Caco-2 (cell line): ENCODE data around the gene HOXD10. TPM values are rescaled to one million over a fixed set of nuclear protein-coding genes. Genes with fewer than 3 reads are reported as not detected.
A peak's percentile ranks its signal among the peaks of the same experiment; 100 is the strongest.

Experiments used
- BruUV-seq: library from RNA; stranded (reverse); fragments of 400-500 nt; replicated peaks from 2 replicates; lab custom pipeline; 2021; lab: Mats Ljungman, UMichigan
- CTCF ChIA-PET: fragments of 300-600 bp; sonication (Branson Sonifier 250); formaldehyde crosslinking; loops from one replicate; lab custom pipeline; 2022; ENCODE audit warnings: antibody characterized with exemption; lab: Charles Lee
- POLR2A ChIA-PET: fragments of 300-600 bp; sonication (Branson Sonifier 250); formaldehyde crosslinking; loops from one replicate; lab custom pipeline; 2022; ENCODE audit warnings: antibody characterized with exemption; lab: Charles Lee
- DNase-seq, 2 experiments: peaks; one replicate each; pipeline versions ENCODE4 v3.0.0 to v3.0.0-alpha.2; 2020 to 2022
- H3K27me3 ChIP-seq: replicated peaks from 2 replicates; pipeline ENCODE4 v1.6.0; 2011; ENCODE audit warnings: low read length; ENCODE audit not compliant: control insufficient read depth, insufficient read depth
- H3K36me3 ChIP-seq: 2 replicates; pipeline ENCODE4 v1.5.1; 2011; ENCODE audit warnings: low read length; ENCODE audit not compliant: control insufficient read depth, insufficient read depth
- H3K4me1 ChIP-seq: fragments of 250-450 bp; sonication (Bioruptor Pico); 2 replicates; pipeline ENCODE4 v1.5.1; 2020; ENCODE audit warnings: mild to moderate bottlenecking
- H3K4me3 ChIP-seq: 2 replicates; pipeline ENCODE4 v1.5.1; 2011; ENCODE audit warnings: low read depth, mild to moderate bottlenecking, control low read depth, low read length
- H3K9me3 ChIP-seq: fragments of 250-450 bp; sonication (Bioruptor Pico); 2 replicates; pipeline ENCODE4 v1.5.1; 2020; ENCODE audit warnings: mild to moderate bottlenecking, moderate library complexity
- H3K27ac Mint-ChIP-seq: one replicate; pipeline ENCODE4 v1.8.0; 2022; ENCODE audit warnings: mixed read lengths; ENCODE audit not compliant: unreplicated experiment
- H3K27me3 Mint-ChIP-seq: one replicate; pipeline ENCODE4 v1.8.0; 2022; ENCODE audit warnings: mixed read lengths; ENCODE audit not compliant: insufficient read depth, unreplicated experiment
- H3K36me3 Mint-ChIP-seq: one replicate; pipeline ENCODE4 v1.8.0; 2022; ENCODE audit warnings: mild to moderate bottlenecking, mixed read lengths; ENCODE audit not compliant: insufficient read depth, unreplicated experiment
- H3K4me1 Mint-ChIP-seq: one replicate; pipeline ENCODE4 v1.8.0; 2022; ENCODE audit warnings: low read depth, mixed read lengths; ENCODE audit not compliant: unreplicated experiment
- H3K4me3 Mint-ChIP-seq: one replicate; pipeline ENCODE4 v1.8.0; 2022; ENCODE audit warnings: mild to moderate bottlenecking, moderate library complexity, mixed read lengths; ENCODE audit not compliant: unreplicated experiment
- H3K9me3 Mint-ChIP-seq: one replicate; pipeline ENCODE4 v1.8.0; 2022; ENCODE audit warnings: mixed read lengths; ENCODE audit not compliant: unreplicated experiment
- intact Hi-C: fragments of 100-400 bp; cut with micrococcal nuclease; formaldehyde crosslinking; loops from one replicate; pipeline ENCODE4 v1.10.0; 2022; ENCODE audit not compliant: unreplicated experiment
- total RNA-seq: library from RNA; stranded (reverse); gene quantifications from 2 replicates; pipeline ENCODE4 v1.2.3, GENCODE V29; 2022
- TF ChIP-seq, protein P1 (sequence below), 2 experiments: fragments of 200-600 bp in 1 of 2; IDR thresholded peaks; 1 replicate in 1 of 2; 2 replicates in 1 of 2; pipeline versions ENCODE4 v1.5.1 to v1.8.0; 2011 to 2022; ENCODE audit warnings: antibody characterized with exemption in 1 of 2, control low read depth in 1 of 2, inconsistent platforms in 1 of 2, low read depth in 1 of 2, low read length in 1 of 2, mild to moderate bottlenecking in 1 of 2, moderate library complexity in 1 of 2; ENCODE audit not compliant: insufficient read depth in 1 of 2, severe bottlenecking in 1 of 2, unreplicated experiment in 1 of 2

Gene HOXD10
- total RNA-seq, 1 experiment from 2014 or later: not detected

DNA sequence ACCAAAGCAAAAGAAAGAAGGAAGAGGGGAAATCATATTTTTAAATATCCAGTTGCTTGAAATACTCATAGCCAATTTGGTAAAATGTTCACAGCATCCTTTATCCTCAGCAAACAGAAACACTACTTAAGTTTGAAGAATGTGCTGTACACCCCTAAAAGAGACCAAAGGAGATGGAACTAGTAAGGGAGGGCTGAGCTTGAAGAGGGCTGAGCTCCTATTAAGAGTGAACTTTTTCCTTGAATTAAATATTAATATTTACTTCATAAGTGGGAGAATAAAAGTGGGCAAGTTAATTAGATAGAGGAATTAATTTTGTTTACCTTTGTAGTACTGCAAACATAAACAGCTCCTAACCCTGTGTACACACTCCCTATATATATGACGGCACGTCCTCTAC is 39.8 kb upstream of the HOXD10 start:
- H3K36me3 Mint-ChIP-seq: no peaks in the 10 kb centered on the region
- no peak overlapping the region for H3K27ac Mint-ChIP-seq
- peaks cover 14% of the 10 kb centered on the region for H3K9me3 ChIP-seq
- H3K9me3 Mint-ChIP-seq: no peaks in the 10 kb centered on the region
- H3K27me3 Mint-ChIP-seq: peaks cover 38% of the 10 kb centered on the region
- no peak for DNase-seq
- no peak overlapping the region for H3K4me3 Mint-ChIP-seq
- 0 out of 2 replicates have a peak, but pooled peaks cover 3% of the 10 kb centered on the region for H3K4me1 ChIP-seq
- peaks cover 7% of the 10 kb centered on the region for H3K4me1 Mint-ChIP-seq
- TF ChIP-seq, protein P1, sequence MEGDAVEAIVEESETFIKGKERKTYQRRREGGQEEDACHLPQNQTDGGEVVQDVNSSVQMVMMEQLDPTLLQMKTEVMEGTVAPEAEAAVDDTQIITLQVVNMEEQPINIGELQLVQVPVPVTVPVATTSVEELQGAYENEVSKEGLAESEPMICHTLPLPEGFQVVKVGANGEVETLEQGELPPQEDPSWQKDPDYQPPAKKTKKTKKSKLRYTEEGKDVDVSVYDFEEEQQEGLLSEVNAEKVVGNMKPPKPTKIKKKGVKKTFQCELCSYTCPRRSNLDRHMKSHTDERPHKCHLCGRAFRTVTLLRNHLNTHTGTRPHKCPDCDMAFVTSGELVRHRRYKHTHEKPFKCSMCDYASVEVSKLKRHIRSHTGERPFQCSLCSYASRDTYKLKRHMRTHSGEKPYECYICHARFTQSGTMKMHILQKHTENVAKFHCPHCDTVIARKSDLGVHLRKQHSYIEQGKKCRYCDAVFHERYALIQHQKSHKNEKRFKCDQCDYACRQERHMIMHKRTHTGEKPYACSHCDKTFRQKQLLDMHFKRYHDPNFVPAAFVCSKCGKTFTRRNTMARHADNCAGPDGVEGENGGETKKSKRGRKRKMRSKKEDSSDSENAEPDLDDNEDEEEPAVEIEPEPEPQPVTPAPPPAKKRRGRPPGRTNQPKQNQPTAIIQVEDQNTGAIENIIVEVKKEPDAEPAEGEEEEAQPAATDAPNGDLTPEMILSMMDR (IDR thresholded peaks at IDR 0.05; ENCODE audit: insufficient read depth in 1 of 2, low read depth in 1 of 2, low read length in 1 of 2, severe bottlenecking in 1 of 2, unreplicated experiment in 1 of 2): no peak
- intact Hi-C loops: no loop called here
- POLR2A ChIA-PET: no interaction called here
- CTCF ChIA-PET: no interaction called here
- BruUV-seq: no TSS peak
- H3K27me3 ChIP-seq: peaks cover 6% of the 10 kb centered on the region
- H3K4me3 ChIP-seq: no peak overlapping the region
- H3K36me3 ChIP-seq: no peaks in the 10 kb centered on the region

DNA sequence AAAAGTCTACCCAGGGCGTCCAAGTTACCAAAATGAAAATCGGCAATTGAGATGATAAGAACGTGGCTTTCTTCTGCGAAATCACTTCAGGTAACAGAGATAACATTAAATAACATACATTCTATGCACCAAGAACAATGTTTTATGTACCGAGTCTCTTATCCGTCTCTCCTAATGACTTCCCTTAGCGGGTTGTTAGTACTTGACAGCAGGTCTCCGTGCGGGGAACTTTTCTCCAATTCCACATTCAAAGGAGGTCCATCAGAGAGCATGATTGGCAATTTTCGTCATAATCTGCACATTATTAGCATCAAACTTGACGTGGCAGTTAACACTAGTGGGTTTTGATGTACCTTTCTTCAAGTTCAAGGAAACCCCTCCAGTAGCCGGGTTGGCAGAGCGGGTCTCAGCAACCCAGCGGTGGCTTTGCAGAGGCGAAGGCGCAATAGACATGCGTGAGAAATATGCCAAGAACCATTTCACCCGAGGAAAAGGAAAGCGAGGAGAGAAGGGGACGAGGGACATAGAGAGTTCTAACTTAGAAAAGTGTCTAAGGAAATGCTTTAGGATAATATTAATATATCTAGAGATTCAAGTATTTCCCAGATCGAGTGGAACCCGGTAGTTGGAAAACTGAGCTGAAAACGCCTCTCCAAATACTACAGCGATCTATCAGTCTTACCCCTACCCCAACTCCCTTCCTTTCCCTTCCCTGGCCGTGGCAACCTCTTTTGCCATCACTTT is 37.9 kb upstream of the HOXD10 start:
- Mint-ChIP-seq H3K4me3 (peak overlapping the region; percentile 85), H3K27me3 (peaks cover 48% of the 10 kb centered on the region), H3K4me1 (peaks cover 7% of the 10 kb centered on the region), H3K9me3 (no peaks in the 10 kb centered on the region), H3K36me3 (peaks cover 3% of the 10 kb centered on the region), H3K27ac (no peak overlapping the region)
- POLR2A ChIA-PET: no interaction called here
- DNase-seq: no peak
- intact Hi-C loops: no loop called here
- peaks cover 3% of the 10 kb centered on the region; the same call in 1 of the 2 replicates for H3K4me1 ChIP-seq
- CTCF ChIA-PET: interaction anchor here (1.0 to 1.3 kb wide), 2 partner anchors 17 to 389 kb away, joined by 3 to 6 read pairs; no protein-coding TSS in a partner anchor
- peaks cover 15% of the 10 kb centered on the region for H3K9me3 ChIP-seq
- peaks cover 8% of the 10 kb centered on the region for H3K27me3 ChIP-seq
- no peaks in the 10 kb centered on the region for H3K36me3 ChIP-seq
- TF ChIP-seq, protein P1 (IDR thresholded peaks at IDR 0.05; ENCODE audit: insufficient read depth in 1 of 2, low read depth in 1 of 2, low read length in 1 of 2, severe bottlenecking in 1 of 2, unreplicated experiment in 1 of 2): no peak
- no peak overlapping the region for H3K4me3 ChIP-seq
- no TSS peak for BruUV-seq

DNA sequence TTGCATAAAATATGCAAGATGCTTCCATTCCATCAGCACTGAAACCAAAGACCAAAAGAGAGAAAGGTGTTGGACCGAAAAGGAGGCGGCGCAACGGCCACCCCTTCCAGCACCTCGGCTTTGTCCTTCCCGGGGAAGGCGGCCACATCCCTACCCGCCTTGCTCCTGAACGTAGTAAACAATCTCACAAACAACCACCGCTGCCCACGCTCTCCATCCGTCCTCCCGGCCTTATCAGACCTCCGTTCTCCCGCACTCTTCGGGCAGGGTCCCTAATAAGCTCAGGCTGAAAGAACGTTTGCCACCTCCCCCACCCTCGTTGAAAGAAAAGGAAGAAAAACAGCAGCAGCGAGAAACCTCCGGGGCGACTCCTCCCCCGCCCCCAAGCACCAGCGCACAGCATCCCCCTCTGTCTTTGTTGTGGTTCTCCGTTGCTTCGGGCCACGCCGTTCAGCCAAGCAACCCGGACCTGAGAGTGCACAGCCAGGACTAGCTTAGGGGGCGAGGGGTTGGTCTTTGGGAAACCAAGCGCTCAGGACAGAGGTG is 37.2 kb upstream of the HOXD10 start:
- Histone ChIP-seq H3K4me3 (peak overlapping the region; percentile 33), H3K9me3 (peaks cover 15% of the 10 kb centered on the region), H3K4me1 (peaks cover 3% of the 10 kb centered on the region; the same call in 1 of the 2 replicates), H3K36me3 (no peaks in the 10 kb centered on the region), H3K27me3 (peaks cover 8% of the 10 kb centered on the region)
- DNase-seq: no peak
- Mint-ChIP-seq H3K4me1 (peaks cover 9% of the 10 kb centered on the region), H3K9me3 (no peaks in the 10 kb centered on the region), H3K36me3 (peaks cover 5% of the 10 kb centered on the region), H3K27ac (no peak overlapping the region), H3K4me3 (peak overlapping the region; percentile 85), H3K27me3 (peaks cover 54% of the 10 kb centered on the region)
- no TSS peak for BruUV-seq
- ChIA-PET POLR2A (no interaction called here), CTCF (interaction anchor here (0.7 to 1.3 kb wide), 3 partner anchors 17 to 468 kb away, joined by 3 to 6 read pairs (median 4); no protein-coding TSS in a partner anchor)
- TF ChIP-seq, protein P1 (IDR thresholded peaks at IDR 0.05; ENCODE audit: insufficient read depth in 1 of 2, low read depth in 1 of 2, low read length in 1 of 2, severe bottlenecking in 1 of 2, unreplicated experiment in 1 of 2): no peak
- intact Hi-C loops: no loop called here
